HCT116 (cell line): ENCODE measurements around the gene GALK2. TPM values are rescaled to one million over a fixed set of nuclear protein-coding genes. Genes with fewer than 3 reads are reported as not detected.
"Not testable (repeated sequence)": the region's sequence is repeated elsewhere in the genome, so short reads cannot be mapped to it uniquely, and the experiment has no call there.

Experiments
- ATAC-seq: fragments of 200-7000 bp; cut with Tn5 transposase; 2 replicates; pipeline ENCODE4 v1.9.1; 2020; ENCODE audit warnings: mild to moderate bottlenecking, moderate library complexity
- BruUV-seq: library from RNA; stranded (reverse); fragments of 400-500 nt; replicated peaks from 2 replicates; lab custom pipeline; 2021; lab: Mats Ljungman, UMichigan
- CTCF ChIA-PET: fragments of 300-600 bp; sonication (Branson Sonifier 250); formaldehyde crosslinking; loops from one replicate; lab custom pipeline; 2021; ENCODE audit warnings: antibody characterized with exemption; lab: Charles Lee
- POLR2A ChIA-PET: fragments of 300-600, 350-600 bp; sonication (Branson Sonifier 250); formaldehyde crosslinking; loops from one replicate; lab custom pipeline; 2021; ENCODE audit warnings: antibody characterized with exemption; lab: Charles Lee
- RAD21 ChIA-PET, 2 experiments: fragments of 300-600 bp; sonication (Branson Sonifier 250); formaldehyde crosslinking; loops; one replicate each; lab custom pipeline; 2023; ENCODE audit warnings: low total read pairs in 2 of 2; ENCODE audit not compliant: uncharacterized antibody in 2 of 2, unreplicated experiment in 2 of 2, low non-redundant PET in 1 of 2; lab: Charles Lee
- DNase-seq: peaks from one replicate; pipeline ENCODE4 v3.0.0-alpha.2; 2010; ENCODE audit warnings: low read depth, low spot score
- H2AFZ ChIP-seq: fragments of 200-600 bp; shearing (Covaris generic), sonication (generic); 2 replicates; pipeline ENCODE4 v1.6.1; 2017; ENCODE audit warnings: low read depth, mixed run types, mixed read lengths, antibody characterized with exemption, low read length; ENCODE audit not compliant: poor library complexity, severe bottlenecking
- H3K27ac ChIP-seq: 2 replicates; pipeline ENCODE4 v1.5.1; 2012; ENCODE audit warnings: low read depth, low read length
- H3K27me3 ChIP-seq: fragments of 200-600 bp; sonication (generic); 2 replicates; pipeline ENCODE4 v1.6.1; 2016; ENCODE audit warnings: mixed run types, low read length, mixed read lengths; ENCODE audit not compliant: insufficient read depth
- H3K36me3 ChIP-seq, 2 experiments: fragments of 200-500 bp in 1 of 2; fragments of 200-600 bp in 1 of 2; sonication (Bioruptor generic) in 1 of 2; sonication (generic) in 1 of 2; 2 replicates each; pipeline versions ENCODE4 v1.5.1 to v1.6.1; 2014 to 2016; ENCODE audit warnings: low read length in 2 of 2, inconsistent platforms in 1 of 2, mixed read lengths in 1 of 2, mixed run types in 1 of 2; ENCODE audit not compliant: insufficient read depth in 2 of 2, control insufficient read depth in 1 of 2
- H3K4me1 ChIP-seq, 2 experiments: fragments of 200-600 bp in 1 of 2; sonication (generic) in 1 of 2; 2 replicates each; pipeline versions ENCODE4 v1.5.1 to v1.6.1; 2012 to 2017; ENCODE audit warnings: low read length in 2 of 2, inconsistent platforms in 1 of 2, mild to moderate bottlenecking in 1 of 2, mixed read lengths in 1 of 2, mixed run types in 1 of 2, moderate library complexity in 1 of 2; ENCODE audit not compliant: insufficient read depth in 2 of 2, control insufficient read depth in 1 of 2
- H3K4me2 ChIP-seq: fragments of 200-600 bp; sonication (generic); 2 replicates; pipeline ENCODE4 v1.6.1; 2017; ENCODE audit warnings: mixed run types, low read length, mixed read lengths
- H3K4me3 ChIP-seq, 2 experiments: fragments of 200-600 bp in 1 of 2; sonication (generic) in 1 of 2; replicated peaks in 1 of 2; 2 replicates each; pipeline ENCODE4 v1.5.1; 2011 to 2016; ENCODE audit warnings: low read length in 2 of 2, control low read depth in 1 of 2, low read depth in 1 of 2, mild to moderate bottlenecking in 1 of 2, mixed read lengths in 1 of 2, mixed run types in 1 of 2
- H3K79me2 ChIP-seq: fragments of 200-600 bp; sonication (generic); 2 replicates; pipeline ENCODE4 v1.6.1; 2017; ENCODE audit warnings: mild to moderate bottlenecking, mixed run types, low read length, moderate library complexity, mixed read lengths; ENCODE audit not compliant: insufficient read depth
- H3K9ac ChIP-seq: fragments of 200-600 bp; sonication (generic); 2 replicates; pipeline ENCODE4 v1.6.1; 2016; ENCODE audit warnings: low read length, mixed read lengths
- H3K9me2 ChIP-seq: fragments of 200-600 bp; sonication (generic), shearing (Covaris generic); 2 replicates; pipeline ENCODE4 v1.6.1; 2017; ENCODE audit warnings: mixed run types, mild to moderate bottlenecking, moderate library complexity; ENCODE audit not compliant: insufficient read depth
- H3K9me3 ChIP-seq, 2 experiments: fragments of 200-500 bp in 1 of 2; fragments of 200-600 bp in 1 of 2; sonication (Bioruptor generic) in 1 of 2; sonication (generic) in 1 of 2; 2 replicates each; pipeline ENCODE4 v1.6.1; 2014 to 2017; ENCODE audit warnings: low read length in 2 of 2, mixed read lengths in 2 of 2, inconsistent platforms in 1 of 2, low read depth in 1 of 2, mild to moderate bottlenecking in 1 of 2, mixed run types in 1 of 2, moderate library complexity in 1 of 2; ENCODE audit not compliant: control insufficient read depth in 1 of 2, insufficient read depth in 1 of 2
- H4K20me1 ChIP-seq: fragments of 200-600 bp; sonication (generic), shearing (Covaris generic); 2 replicates; pipeline ENCODE4 v1.6.1; 2017; ENCODE audit warnings: mixed run types, mild to moderate bottlenecking, moderate library complexity; ENCODE audit not compliant: insufficient read depth
- MAX ChIP-seq: IDR thresholded peaks from 2 replicates; pipeline ENCODE4 v1.6.1; 2012
- POLR2AphosphoS5 ChIP-seq: IDR thresholded peaks from 2 replicates; pipeline ENCODE4 v1.6.1; 2011; ENCODE audit warnings: mild to moderate bottlenecking, low read depth, low read length, moderate library complexity
- RAD21 ChIP-seq: IDR thresholded peaks from 2 replicates; pipeline ENCODE4 v1.6.1; 2012; ENCODE audit warnings: low read depth, mild to moderate bottlenecking
- TCF7L2 ChIP-seq: IDR thresholded peaks from 2 replicates; pipeline ENCODE4 v1.7.0; 2011; ENCODE audit warnings: borderline replicate concordance, inconsistent platforms; ENCODE audit not compliant: insufficient read depth, insufficient read length; ENCODE audit errors: extremely low read depth
- ZBTB33 ChIP-seq: IDR thresholded peaks from 2 replicates; pipeline ENCODE4 v1.6.1; 2011; ENCODE audit warnings: mild to moderate bottlenecking, low read length, moderate library complexity; ENCODE audit not compliant: insufficient replicate concordance; ENCODE audit errors: extremely low read depth
- intact Hi-C: fragments of 100-400 bp; cut with micrococcal nuclease; formaldehyde crosslinking; loops from 2 replicates; pipeline ENCODE4 v1.10.0; 2022
- total RNA-seq: library from RNA; stranded (reverse); gene quantifications from one replicate; pipeline ENCODE4 v1.2.1, GENCODE V29; 2021; ENCODE audit not compliant: unreplicated experiment

GALK2 gene
- total RNA-seq, 1 experiment from 2014 or later: 18.7 TPM

- BruUV-seq: no TSS peak
- TF ChIP-seq ZBTB33: no peak
- TF ChIP-seq TCF7L2: no peak
- no peak for TF ChIP-seq RAD21
- no peak for TF ChIP-seq MAX
- no peak for TF ChIP-seq POLR2AphosphoS5
- TF ChIP-seq, all 23 proteins: peak for 0
- no peaks in the 10 kb centered on the region for H4K20me1 ChIP-seq
- CTCF ChIA-PET: no interaction called here
- no peaks in the 10 kb centered on the region for H3K79me2 ChIP-seq
- H3K4me3 ChIP-seq: no peak overlapping the region
- no peak overlapping the region for H2AFZ ChIP-seq
- H3K36me3 ChIP-seq: no peaks in the 10 kb centered on the region
- no peak overlapping the region for H3K9ac ChIP-seq
- H3K4me1 ChIP-seq: no peaks in the 10 kb centered on the region
- H3K9me2 ChIP-seq: no peaks in the 10 kb centered on the region
- RAD21 ChIA-PET: interaction anchor here in 1 of 2 experiments (0.6 kb wide), 1 partner anchor 1071 kb away, joined by 3 read pairs; no protein-coding TSS in a partner anchor
- no peaks in the 10 kb centered on the region for H3K9me3 ChIP-seq
- ATAC-seq (no peak), DNase-seq (no peak)
- H3K27ac ChIP-seq: no peak overlapping the region
- H3K27me3 ChIP-seq: no peaks in the 10 kb centered on the region
- H3K4me2 ChIP-seq: no peak overlapping the region
- POLR2A ChIA-PET: no interaction called here
- intact Hi-C loops: no loop called here
Measured at GRCh38 chr15:49200347-49200746, 30.3 kb downstream of the GALK2 start.

- DNase-seq: not testable (repeated sequence)
Measured at GRCh38 chr15:49208102-49208501, 38.1 kb downstream of the GALK2 start.

More at GRCh38 chr15:49208102-49208501, 38.1 kb downstream of the GALK2 start:
- H3K4me2 ChIP-seq, CTCF ChIA-PET, H3K27ac ChIP-seq, H3K9ac ChIP-seq, H3K36me3 ChIP-seq, H3K4me1 ChIP-seq, H4K20me1 ChIP-seq, H3K9me2 ChIP-seq, RAD21 ChIA-PET, H2AFZ ChIP-seq, H3K27me3 ChIP-seq, intact Hi-C loops, H3K79me2 ChIP-seq, ATAC-seq, POLR2A ChIA-PET, H3K4me3 ChIP-seq, H3K9me3 ChIP-seq, BruUV-seq: not testable (repeated sequence)
